ENCODE data around the gene AKAIN1.
A peak's percentile ranks its signal among the peaks of the same experiment; 100 is the strongest.

The AKAIN1 gene

DNA sequence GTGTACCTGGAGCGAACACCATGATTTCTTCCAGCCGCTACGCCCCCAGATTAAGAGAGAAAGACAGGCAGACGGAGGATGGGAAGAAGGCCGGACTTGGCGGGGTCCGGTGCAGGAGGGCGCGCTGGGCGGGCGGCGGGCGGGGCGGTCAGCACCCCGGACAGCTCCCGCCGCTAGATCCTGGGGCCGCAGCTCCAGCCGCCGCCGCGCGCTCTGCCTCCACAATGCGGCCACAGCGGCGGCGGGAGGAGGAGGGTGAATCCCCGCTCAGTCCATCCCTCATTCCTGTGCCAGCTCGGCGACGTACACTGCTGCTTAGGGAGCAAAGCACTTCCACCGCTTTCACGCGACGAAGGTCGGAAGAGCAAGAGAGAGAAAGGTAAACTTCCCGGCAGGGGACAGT lies at the start of gene AKAIN1:
Gene AKAIN1, minus strand, starts transcription at position 226 of the 403 bp plus-strand sequence. Its CDS starts 204 bp downstream, at position 22.
- DNase-seq, result peak; percentile 64

DNA sequence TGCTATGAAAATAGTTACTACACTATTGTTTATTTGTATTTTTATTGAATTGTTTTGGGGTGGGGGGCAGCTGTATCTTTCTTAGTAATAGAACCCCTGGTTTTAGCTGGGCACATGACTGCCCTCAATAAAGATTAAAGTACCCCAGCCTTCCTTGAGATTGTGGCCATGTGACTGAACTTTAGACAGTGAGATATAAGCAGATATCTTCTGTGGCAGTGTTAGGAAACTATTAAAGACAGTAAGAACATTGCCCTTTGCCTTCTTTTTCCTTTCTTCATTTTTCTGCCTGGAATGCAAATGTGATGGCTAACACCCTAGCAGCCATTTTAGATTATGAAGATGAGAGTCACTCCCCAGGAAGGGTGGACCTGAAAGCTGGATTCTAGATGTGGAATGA lies 47.9 kb upstream of the AKAIN1 start:
- DNase-seq, result no peak

- DNase-seq, result no peak
Observed at GRCh38 chr18:5239447-5239846, 42.4 kb upstream of the AKAIN1 start.

DNA sequence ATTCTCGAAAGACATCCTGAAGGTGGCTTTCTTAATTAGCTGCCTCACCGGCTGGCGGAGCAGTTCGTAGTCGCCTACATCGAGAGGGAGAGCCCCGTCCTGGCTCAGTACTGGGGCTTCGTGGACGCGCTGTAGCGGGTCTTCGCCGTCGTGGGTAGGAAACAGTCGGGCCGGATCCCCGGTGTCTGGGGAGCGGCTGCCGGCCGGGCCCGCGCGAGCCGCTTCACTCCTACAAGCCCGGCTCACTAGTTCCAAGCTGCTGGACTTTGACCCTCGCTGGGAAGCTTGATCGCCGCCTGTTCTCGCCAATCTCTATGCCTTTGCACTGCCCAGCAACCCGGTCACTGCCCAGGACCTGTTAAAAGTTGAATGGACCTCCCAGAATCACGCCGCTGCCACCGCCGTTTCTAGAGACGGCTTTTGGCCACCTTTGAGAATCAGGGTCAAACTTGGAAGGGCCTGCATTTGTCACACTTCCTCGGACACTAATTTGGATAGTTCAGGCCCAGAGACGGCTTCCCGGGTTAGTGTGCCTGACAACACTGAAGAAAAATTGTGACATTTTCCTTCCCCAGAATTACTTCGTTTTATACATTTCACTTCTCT lies 41.4 kb upstream of the AKAIN1 start:
- peak; percentile 75 for DNase-seq

- DNase-seq, result peak; percentile 95
Observed at GRCh38 chr18:5237723-5238370, 40.8 kb upstream of the AKAIN1 start.

DNA sequence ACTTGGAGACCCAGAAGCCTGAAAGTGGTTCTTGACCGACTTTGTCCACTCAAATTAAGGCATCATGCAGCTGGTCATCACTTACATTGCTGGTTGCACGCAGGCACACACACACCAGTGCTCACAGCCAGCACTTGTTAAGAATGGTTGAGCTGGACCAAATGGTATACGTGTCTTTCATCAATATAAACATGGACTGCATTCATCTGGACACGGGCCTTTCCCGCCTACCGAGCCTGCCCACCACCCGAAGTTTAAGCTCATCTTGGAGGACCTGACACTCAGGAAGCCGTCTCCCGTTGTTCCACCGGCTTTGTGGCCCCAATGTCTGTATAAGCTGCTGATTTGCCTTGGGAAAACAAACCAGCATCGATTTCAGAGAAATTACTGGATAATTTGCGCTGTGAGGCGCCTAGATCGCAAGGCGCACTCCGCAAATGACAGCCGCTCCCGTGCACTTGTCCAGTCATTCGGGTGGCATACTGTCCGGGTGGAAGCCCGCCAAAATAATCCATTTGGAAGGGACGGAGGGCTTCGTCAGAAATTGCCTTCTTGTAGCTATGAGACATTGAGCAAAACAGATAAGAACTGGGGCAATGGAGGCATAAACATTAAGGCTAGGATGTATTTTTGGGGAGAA lies 40.1 kb upstream of the AKAIN1 start:
- DNase-seq, result no peak

DNA sequence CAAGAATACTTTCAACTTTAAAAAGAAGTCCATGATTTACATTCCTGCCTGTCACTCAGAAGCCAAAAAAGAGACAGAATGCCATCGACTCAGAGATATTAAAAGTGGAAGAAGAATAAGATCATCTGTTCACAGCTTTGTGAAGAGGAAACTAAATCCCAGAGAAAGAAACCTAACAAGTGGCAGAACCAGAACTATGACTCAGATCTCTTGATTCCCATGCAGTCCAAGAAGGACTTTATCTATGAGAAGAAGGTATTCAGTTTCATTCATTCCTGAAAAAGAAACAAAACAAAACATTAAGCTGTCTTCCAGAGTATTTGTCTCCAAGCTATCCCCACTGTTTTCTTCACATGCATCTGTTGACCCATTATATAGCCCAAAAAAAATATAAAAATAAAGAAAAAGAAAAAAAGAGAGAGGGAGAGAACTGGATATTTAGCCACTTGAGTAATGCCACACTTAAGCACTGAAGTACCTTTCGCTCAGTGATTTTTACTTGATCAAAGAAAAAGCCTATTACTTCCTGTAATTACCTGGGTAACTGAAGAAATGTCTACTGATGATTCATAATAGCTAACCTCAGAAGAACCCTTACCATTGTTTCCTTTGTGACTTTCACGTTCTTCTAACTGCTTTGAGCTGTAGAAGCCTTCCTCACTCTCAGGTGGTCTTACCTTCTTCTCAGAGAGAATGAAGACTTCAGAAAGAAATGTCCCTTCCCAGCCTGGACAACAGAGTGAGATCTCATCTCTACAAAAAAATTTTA lies 17.7 kb upstream of the AKAIN1 start:
- DNase-seq, result no peak

GRCh38 chr18:5207471-5208150 lies 10.6 kb upstream of the AKAIN1 start:
- DNase-seq, result no peak

GRCh38 chr18:5198311-5198710 lies 1.3 kb upstream of the AKAIN1 start:
- no peak for DNase-seq

GRCh38 chr18:5197461-5197860 lies 404 bp upstream of the AKAIN1 start:
- DNase-seq, result no peak

DNA sequence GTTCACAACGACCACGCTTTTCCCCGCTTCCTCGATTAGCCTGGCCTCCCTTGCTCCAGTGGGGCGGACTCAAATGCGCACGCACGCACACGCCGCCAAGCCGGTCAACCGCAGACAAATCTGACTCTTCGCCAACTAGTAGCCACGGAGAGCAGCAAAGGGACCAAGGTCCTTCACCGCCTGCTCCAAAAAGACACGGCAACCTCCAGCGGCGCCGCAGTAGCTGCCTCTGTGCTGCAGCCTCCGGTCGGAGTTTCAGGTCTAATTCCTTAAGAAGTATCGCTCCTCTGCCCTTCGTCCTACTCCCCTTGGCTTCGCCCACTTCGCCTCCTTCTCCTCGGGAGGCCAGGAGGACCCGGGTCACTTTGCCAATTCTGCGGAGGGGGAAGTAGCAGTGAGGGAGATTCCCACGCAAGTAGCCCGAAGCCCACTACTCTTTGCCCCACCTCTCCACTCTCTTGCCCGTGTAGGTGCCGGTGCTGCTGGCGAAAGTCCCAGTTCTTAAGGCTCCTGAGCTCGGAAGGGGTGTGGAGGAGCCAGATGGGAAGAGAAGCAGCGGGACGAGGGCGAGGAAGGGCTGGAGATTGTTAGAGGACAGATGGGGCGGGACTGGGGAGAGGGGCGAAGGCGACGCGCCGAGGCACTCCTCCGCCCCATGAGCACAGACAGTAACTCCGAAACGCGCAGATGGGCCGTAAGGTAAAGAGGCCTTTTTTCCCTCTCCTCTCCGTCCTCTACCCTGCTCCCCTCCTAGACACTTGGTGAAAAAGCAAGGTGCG lies 615 bp downstream of the AKAIN1 start:
- DNase-seq, result no peak

- no peak for DNase-seq
Observed at GRCh38 chr18:5195656-5196055, 1.4 kb downstream of the AKAIN1 start.

GRCh38 chr18:5180254-5180653 lies 16.8 kb downstream of the AKAIN1 start:
- DNase-seq, result no peak

DNA sequence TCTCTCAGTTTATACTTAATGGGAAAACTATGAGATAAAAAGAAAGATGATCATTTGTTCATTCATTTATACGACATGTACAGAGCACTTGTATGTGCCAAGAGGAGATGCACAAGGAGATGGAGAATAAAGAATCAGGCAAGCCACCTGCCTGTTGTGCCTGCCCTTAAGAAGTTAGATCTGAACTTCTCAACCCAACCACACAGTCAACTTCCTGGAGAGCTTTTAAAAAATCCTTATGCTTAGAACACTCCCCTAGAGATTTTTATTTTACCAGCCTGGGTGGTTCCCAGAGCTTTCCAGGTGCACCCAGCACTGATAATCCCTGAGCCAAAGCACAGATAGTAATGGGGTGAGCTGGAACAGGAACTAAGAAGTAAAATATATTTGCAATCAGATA lies 18.5 kb downstream of the AKAIN1 start:
- DNase-seq, result no peak

DNA sequence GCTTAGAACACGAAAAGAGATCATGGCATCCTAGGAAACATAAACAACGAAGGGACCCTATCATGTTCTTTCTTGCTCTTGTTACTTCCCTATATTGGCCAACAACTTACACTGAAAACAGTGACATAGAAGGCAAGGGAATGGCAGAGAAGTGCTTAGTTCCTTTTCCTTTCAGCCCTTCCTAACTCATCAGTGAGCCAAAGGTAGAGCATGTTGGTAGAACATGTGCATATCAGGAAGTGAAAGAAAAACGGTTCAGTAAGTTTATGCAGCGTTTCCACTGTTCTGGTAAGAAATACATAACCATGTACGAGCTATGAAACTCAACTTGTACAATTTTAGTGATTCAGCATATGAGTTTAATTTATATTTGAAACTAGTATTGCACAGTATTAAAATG lies 21.7 kb downstream of the AKAIN1 start:
- DNase-seq, result no peak

- DNase-seq, result no peak
Observed at GRCh38 chr18:5173646-5174045, 23.4 kb downstream of the AKAIN1 start.

DNA sequence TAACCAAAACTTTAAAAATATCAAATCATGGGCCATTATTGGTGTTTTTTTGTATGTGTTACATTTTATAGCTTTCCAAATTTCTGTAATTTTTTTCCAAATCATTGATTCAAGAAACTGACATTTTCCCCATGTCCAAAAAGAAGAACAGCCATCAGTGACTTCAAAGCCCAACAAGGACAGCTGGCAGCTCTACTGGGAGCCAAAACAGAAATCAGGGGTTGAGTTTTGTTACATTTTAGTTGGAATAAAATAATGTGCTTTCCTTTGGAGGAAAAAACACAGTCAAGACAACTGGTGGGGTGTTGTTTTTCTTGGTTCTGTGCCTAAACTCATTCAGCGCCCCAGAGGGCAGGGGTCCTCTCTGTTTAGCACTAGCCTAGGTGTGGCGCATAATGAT lies 23.8 kb downstream of the AKAIN1 start:
- DNase-seq, result no peak

GRCh38 chr18:5167831-5168230 lies 29.2 kb downstream of the AKAIN1 start:
- DNase-seq, result no peak

DNA sequence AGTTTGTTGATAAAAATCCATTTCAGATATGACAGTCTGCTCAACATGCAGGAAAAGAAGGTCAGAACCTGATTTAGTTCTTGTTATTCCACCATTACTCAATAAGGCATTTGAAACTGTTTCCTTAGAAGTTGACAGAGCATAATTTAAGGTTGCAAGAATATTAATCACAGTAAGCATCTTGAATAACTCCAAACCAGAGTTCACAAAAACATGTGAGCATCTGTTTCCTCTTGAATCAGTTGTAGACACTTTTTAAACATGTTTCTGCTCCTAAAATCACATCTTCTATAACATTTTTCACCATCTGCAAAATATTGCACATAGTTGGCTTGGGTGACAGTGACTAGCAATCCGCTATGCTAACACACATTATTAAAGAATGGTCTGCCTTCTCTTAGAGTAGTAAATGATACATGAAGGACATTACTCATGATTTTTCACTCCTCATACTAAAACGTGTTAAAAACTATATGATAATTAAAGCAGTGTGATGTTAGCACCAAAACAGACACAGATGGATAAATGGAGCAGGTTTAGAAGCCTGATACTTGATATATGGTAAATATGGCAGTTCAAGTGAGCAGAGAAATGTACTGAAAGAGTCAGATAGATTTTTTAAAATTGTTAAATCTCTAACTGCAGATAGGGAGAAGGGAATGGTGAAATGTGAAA lies 30.3 kb downstream of the AKAIN1 start:
- no peak for DNase-seq

- DNase-seq, result no peak
Observed at GRCh38 chr18:5164903-5165302, 32.2 kb downstream of the AKAIN1 start.

DNA sequence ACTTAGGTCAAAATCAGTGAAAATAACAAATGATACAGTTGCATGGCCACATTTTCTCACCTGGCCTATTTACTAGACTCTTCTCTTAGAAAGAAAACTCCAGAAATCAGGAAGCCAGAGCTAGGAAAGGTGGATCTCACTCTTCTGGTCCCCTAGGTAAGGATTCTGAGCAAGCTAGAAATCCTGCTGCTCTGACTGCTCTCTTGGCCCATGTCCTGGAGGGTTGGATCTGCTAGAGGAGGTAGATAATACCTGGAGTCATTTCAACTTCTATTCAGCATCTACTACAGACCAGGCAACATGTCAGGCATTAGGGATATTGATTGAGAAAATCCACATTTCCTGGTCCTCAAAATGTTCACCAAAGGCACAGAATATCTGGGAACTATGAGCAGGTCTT lies 34.9 kb downstream of the AKAIN1 start:
- no peak for DNase-seq

- no peak for DNase-seq
Observed at GRCh38 chr18:5159080-5159479, 38.0 kb downstream of the AKAIN1 start.

Data from activated CD8-positive, alpha-beta memory T cell treated with anti-CD3 and anti-CD28 coated beads, Interleukin-2, amount 50 U/mL, for 48 hours (primary cell).